ENCODE results near the gene DOCK8. TPM values are rescaled to one million over a fixed set of nuclear protein-coding genes. Genes with fewer than 3 reads are reported as not detected.
"Not testable (repeated sequence)": the region's sequence is repeated elsewhere in the genome, so short reads cannot be mapped to it uniquely, and the experiment has no call there.

DOCK8 gene
- total and polyA plus RNA-seq, 10 donors = 34.3 to 275 (median 184) TPM

DNA sequence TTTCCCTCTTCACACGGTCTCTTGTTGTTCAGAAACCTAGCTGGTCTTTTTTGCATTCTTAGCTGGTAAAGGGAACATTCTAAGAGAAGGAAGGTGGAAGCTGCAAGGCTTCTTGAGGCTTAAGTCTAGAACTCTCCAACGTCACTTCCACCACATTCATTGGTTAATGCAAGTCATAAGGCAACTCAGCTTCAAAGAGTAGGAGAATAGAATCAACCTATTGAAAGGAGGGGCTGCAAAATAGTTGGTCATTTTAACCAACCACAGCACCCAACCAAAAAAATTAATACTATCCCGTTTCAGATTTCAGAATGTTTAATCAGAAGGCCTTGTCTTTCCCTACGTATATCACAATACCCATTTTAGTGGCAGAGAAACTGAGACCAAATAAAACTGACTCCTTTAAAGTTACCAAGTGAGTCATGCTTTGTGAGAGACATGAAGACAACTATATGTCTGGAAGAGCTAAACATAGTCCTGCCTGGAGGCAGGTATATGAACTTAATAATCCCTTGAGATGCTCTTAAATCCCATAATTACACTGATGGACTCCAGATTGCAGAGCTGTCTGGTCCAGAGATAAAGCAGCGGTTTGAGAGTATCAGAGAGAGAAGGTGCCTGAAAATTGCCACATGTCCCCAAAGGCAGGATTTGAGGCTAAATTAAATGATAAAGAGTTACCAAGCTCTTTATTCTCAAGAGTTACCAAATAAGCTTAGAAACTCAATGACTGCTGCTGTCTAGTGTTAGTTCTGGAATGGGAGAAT is 14.4 kb downstream of the DOCK8 start:
- Histone ChIP-seq H3K27me3 (replicated peaks in 1 of 7) (no peaks in the 10 kb centered on the region), H3K27ac (peak overlapping the region in 7 of 8 donors; percentile 70 to 79 (median 72)), H3K9me3 (peaks cover 0 to 6% (median 4%) of the 10 kb centered on the region in 8 donors), H3K4me3 (no peak overlapping the region), H3K4me1 (peaks cover 10 to 55% (median 36%) of the 10 kb centered on the region in 6 donors), H3K36me3 (no peaks in the 10 kb centered on the region)
- intact Hi-C loops (cut with DNase I; ENCODE audit: low total_unique reads) = no loop called here
- WGBS, 5 donors = 76 to 94% (median 92%) methylated on average over 5 of the region's 5 CpGs
- TF ChIP-seq, protein P1, sequence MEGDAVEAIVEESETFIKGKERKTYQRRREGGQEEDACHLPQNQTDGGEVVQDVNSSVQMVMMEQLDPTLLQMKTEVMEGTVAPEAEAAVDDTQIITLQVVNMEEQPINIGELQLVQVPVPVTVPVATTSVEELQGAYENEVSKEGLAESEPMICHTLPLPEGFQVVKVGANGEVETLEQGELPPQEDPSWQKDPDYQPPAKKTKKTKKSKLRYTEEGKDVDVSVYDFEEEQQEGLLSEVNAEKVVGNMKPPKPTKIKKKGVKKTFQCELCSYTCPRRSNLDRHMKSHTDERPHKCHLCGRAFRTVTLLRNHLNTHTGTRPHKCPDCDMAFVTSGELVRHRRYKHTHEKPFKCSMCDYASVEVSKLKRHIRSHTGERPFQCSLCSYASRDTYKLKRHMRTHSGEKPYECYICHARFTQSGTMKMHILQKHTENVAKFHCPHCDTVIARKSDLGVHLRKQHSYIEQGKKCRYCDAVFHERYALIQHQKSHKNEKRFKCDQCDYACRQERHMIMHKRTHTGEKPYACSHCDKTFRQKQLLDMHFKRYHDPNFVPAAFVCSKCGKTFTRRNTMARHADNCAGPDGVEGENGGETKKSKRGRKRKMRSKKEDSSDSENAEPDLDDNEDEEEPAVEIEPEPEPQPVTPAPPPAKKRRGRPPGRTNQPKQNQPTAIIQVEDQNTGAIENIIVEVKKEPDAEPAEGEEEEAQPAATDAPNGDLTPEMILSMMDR (IDR thresholded peaks at IDR 0.05 in 8 of 11, conservative IDR thresholded peaks at IDR 0.05 in 3 of 11) = no peak
- TF ChIP-seq POLR2A (IDR thresholded peaks at IDR 0.05) (no peak), POLR2AphosphoS5 (IDR thresholded peaks at IDR 0.05) (no peak)
- no peak for DNase-seq

DNA sequence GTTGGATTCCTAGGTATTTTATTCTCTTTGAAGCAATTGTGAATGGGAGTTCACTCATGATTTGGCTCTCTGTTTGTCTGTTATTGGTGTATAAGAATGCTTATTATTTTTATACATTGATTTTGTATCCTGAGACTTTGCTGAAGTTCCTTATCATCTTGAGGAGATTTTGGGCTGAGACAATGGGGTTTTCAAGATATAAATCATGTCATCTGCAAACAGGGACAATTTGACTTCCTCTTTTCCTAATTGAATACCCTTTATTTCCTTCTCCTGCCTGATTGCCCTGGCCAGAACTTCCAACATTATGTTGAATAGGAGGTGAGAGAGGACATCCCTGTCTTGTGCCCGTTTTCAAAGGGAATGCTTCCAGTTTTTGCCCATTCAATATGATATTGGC is 17.0 kb downstream of the DOCK8 start:
- H3K27ac ChIP-seq; DNase-seq; H3K4me3 ChIP-seq; H3K27me3 ChIP-seq (replicated peaks in 1 of 7); intact Hi-C loops (cut with DNase I; ENCODE audit: low total_unique reads): not testable (repeated sequence)
- Histone ChIP-seq H3K4me1 (peaks cover 4 to 36% (median 19%) of the 10 kb centered on the region in 6 donors), H3K9me3 (peaks cover 0 to 19% (median 6%) of the 10 kb centered on the region in 8 donors), H3K36me3 (peaks cover 0 to 12% (median 0%) of the 10 kb centered on the region in 6 donors)
- WGBS, 5 donors = 45 to 85% (median 71%) methylated on average over 1 of the region's 1 CpG

DNA sequence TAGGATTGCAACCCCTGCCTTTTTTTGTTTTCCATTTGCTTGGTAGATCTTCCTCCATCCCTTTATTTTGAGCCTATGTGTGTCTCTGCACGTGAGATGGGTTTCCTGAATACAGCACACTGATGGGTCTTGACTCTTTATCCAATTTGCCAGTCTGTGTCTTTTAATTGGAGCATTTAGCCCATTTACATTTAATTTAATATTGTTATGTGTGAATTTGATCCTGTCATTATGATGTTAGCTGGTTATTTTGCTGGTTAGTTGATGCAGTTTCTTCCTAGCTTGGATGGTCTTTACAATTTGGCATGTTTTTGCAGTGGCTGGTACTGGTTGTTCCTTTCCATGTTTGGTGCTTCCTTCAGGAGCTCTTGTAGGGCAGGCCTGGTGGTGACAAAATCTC is 19.0 kb downstream of the DOCK8 start:
- H3K4me3 ChIP-seq; H3K27me3 ChIP-seq (replicated peaks in 1 of 7); intact Hi-C loops (cut with DNase I; ENCODE audit: low total_unique reads); H3K27ac ChIP-seq; DNase-seq: not testable (repeated sequence)
- H3K4me1 ChIP-seq = peaks cover 4 to 36% (median 18%) of the 10 kb centered on the region in 6 donors
- 81 to 87% methylated on average over 1 of the region's 1 CpG; no CpG with 5 or more reads in 3 of the 5 donors for WGBS, 5 donors
- H3K36me3 ChIP-seq = peaks cover 0 to 20% (median 0%) of the 10 kb centered on the region in 6 donors
- peaks cover 0 to 21% (median 6%) of the 10 kb centered on the region in 8 donors for H3K9me3 ChIP-seq

DNA sequence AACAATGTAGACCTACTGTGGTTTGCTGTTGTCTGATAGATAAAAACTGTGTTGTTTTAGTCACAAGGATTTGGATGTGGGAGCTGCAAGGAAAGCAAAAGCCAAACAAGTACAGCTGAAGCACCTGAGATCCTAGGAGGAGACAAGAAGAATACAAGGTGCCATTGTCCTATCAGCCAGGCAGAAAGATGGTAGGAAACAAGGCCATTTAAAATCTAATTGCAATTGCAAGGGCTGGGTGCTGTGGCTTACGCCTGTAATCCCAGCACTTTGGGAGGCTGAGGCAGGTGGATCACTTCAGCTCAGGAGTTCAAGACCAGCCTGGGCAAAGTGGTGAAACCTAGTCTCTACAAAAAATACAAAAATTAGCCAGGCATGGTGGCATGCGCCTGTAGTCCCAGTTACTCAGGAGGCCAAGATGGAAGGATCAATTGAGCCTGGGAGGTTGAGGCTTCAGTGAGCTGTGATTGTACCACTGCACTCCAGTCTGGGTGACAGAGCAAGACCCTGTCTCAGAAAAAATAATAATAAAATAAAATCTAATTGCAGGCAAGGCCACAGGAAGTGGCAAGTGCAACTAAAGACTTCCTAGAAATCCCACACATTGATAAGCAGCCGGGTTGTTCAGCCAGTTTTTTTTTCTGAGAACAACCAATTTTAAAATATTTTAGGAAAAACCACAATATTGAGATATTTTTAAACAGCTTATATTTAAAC is 22.6 kb downstream of the DOCK8 start:
- Histone ChIP-seq H3K27ac (peak overlapping the region in 6 of 8 donors; percentile 30 to 75 (median 58)), H3K4me1 (peaks cover 4 to 54% (median 32%) of the 10 kb centered on the region in 6 donors), H3K36me3 (peaks cover 0 to 20% (median 0%) of the 10 kb centered on the region in 6 donors), H3K4me3 (no peak overlapping the region), H3K9me3 (peaks cover 0 to 21% (median 6%) of the 10 kb centered on the region in 8 donors), H3K27me3 (replicated peaks in 1 of 7) (no peaks in the 10 kb centered on the region)
- DNase-seq = no peak
- WGBS, 5 donors = 60 to 65% (median 62%) methylated on average over 3 of the region's 3 CpGs
- TF ChIP-seq, protein P1 (IDR thresholded peaks at IDR 0.05 in 8 of 11, conservative IDR thresholded peaks at IDR 0.05 in 3 of 11) = no peak
- TF ChIP-seq POLR2AphosphoS5 (IDR thresholded peaks at IDR 0.05) = no peak
- TF ChIP-seq POLR2A (IDR thresholded peaks at IDR 0.05) = no peak
- intact Hi-C loops (cut with DNase I; ENCODE audit: low total_unique reads) = no loop called here
